Suprapubic skin (tissue), 4 donors: ENCODE data around the gene UACA. TPM values are rescaled to one million over a fixed set of nuclear protein-coding genes. Genes with fewer than 3 reads are reported as not detected.

Experiments used
- DNase-seq, 2 donors: peaks; one replicate each; pipeline ENCODE4 v3.0.0-alpha.2; 2019; ENCODE audit warnings: low spot score in 2 of 2
- H3K27ac ChIP-seq: fragments of 200-600 bp; sonication (generic); one replicate; pipeline ENCODE4 v1.5.1; 2019
- H3K27me3 ChIP-seq: fragments of 200-600 bp; sonication (generic); one replicate; pipeline ENCODE4 v1.5.1; 2019
- H3K36me3 ChIP-seq: fragments of 200-600 bp; sonication (generic); one replicate; pipeline ENCODE4 v1.5.1; 2019
- H3K4me1 ChIP-seq: fragments of 200-600 bp; sonication (generic); one replicate; pipeline ENCODE4 v1.5.1; 2019
- H3K4me3 ChIP-seq: fragments of 200-600 bp; sonication (generic); one replicate; pipeline ENCODE4 v1.5.1; 2019; ENCODE audit warnings: mild to moderate bottlenecking
- H3K9me3 ChIP-seq: fragments of 200-600 bp; sonication (generic); one replicate; pipeline ENCODE4 v1.5.1; 2019
- EP300 ChIP-seq: sonication (generic); formaldehyde crosslinking; IDR thresholded peaks from one replicate; pipeline ENCODE4 v1.6.1; 2017; ENCODE audit warnings: antibody characterized with exemption
- POLR2A ChIP-seq, 2 donors: fragments of 450-650 bp; IDR thresholded peaks; one replicate each; pipeline ENCODE4 v1.6.1; 2017; ENCODE audit warnings: antibody characterized with exemption in 2 of 2, mild to moderate bottlenecking in 2 of 2, moderate library complexity in 2 of 2
- POLR2AphosphoS5 ChIP-seq, 3 donors: sonication (generic); formaldehyde crosslinking; IDR thresholded peaks; one replicate each; pipeline ENCODE4 v1.6.1; 2017; ENCODE audit warnings: antibody characterized with exemption in 3 of 3
- WGBS: methylation state at CpG from one replicate; pipeline ENCODE4 v1.1.5; 2018; 5-methylcytosine and 5-hydroxymethylcytosine counted together
- total RNA-seq, 4 donors: library from RNA; depleted of rRNA; stranded (reverse); fragments of >200 nt; gene quantifications; one replicate each; pipeline ENCODE4 v1.1.0, GENCODE V29; 2016
- TF ChIP-seq, protein P1 (sequence below), 2 donors: fragments of 200-600 bp in 1 of 2; fragments of 450-650 bp in 1 of 2; sonication (generic) in 1 of 2; IDR thresholded peaks; one replicate each; pipeline ENCODE4 v1.5.1; 2016 to 2019; ENCODE audit warnings: antibody characterized with exemption in 2 of 2, mild to moderate bottlenecking in 1 of 2, moderate library complexity in 1 of 2

UACA gene
- total RNA-seq, 4 donors from 2014 or later: 23.4 to 97.8 (median 27.2) TPM

- no peaks in the 10 kb centered on the region for H3K9me3 ChIP-seq
- no peak for DNase-seq
- H3K27ac ChIP-seq: no peak overlapping the region
- H3K27me3 ChIP-seq: no peaks in the 10 kb centered on the region
- TF ChIP-seq POLR2AphosphoS5 (IDR thresholded peaks at IDR 0.05): no peak
- TF ChIP-seq POLR2A (IDR thresholded peaks at IDR 0.05): no peak
- no peak for TF ChIP-seq EP300
- TF ChIP-seq, protein P1, sequence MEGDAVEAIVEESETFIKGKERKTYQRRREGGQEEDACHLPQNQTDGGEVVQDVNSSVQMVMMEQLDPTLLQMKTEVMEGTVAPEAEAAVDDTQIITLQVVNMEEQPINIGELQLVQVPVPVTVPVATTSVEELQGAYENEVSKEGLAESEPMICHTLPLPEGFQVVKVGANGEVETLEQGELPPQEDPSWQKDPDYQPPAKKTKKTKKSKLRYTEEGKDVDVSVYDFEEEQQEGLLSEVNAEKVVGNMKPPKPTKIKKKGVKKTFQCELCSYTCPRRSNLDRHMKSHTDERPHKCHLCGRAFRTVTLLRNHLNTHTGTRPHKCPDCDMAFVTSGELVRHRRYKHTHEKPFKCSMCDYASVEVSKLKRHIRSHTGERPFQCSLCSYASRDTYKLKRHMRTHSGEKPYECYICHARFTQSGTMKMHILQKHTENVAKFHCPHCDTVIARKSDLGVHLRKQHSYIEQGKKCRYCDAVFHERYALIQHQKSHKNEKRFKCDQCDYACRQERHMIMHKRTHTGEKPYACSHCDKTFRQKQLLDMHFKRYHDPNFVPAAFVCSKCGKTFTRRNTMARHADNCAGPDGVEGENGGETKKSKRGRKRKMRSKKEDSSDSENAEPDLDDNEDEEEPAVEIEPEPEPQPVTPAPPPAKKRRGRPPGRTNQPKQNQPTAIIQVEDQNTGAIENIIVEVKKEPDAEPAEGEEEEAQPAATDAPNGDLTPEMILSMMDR (IDR thresholded peaks at IDR 0.05): no peak
- H3K4me3 ChIP-seq: no peak overlapping the region
- H3K36me3 ChIP-seq: no peaks in the 10 kb centered on the region
- no peaks in the 10 kb centered on the region for H3K4me1 ChIP-seq
- 45% methylated on average over 3 of the region's 3 CpGs for WGBS
Observed at GRCh38 chr15:70770863-70771262, 7.5 kb upstream of the UACA start.

GRCh38 chr15:70768257-70768883, 5.0 kb upstream of the UACA start:
- H3K9me3 ChIP-seq: no peaks in the 10 kb centered on the region
- WGBS: 79% methylated on average over 3 of the region's 3 CpGs
- TF ChIP-seq POLR2A (IDR thresholded peaks at IDR 0.05): no peak
- no peak for TF ChIP-seq EP300
- TF ChIP-seq POLR2AphosphoS5 (IDR thresholded peaks at IDR 0.05): no peak
- TF ChIP-seq, protein P1 (IDR thresholded peaks at IDR 0.05): no peak
- H3K27ac ChIP-seq: no peak overlapping the region
- H3K36me3 ChIP-seq: no peaks in the 10 kb centered on the region
- DNase-seq: no peak
- no peak overlapping the region for H3K4me3 ChIP-seq
- H3K4me1 ChIP-seq: peaks cover 6% of the 10 kb centered on the region
- no peaks in the 10 kb centered on the region for H3K27me3 ChIP-seq

- TF ChIP-seq EP300 (no peak), POLR2A (IDR thresholded peaks at IDR 0.05) (no peak), POLR2AphosphoS5 (IDR thresholded peaks at IDR 0.05) (no peak)
- TF ChIP-seq, protein P1 (IDR thresholded peaks at IDR 0.05): no peak
- H3K27ac ChIP-seq: no peak overlapping the region
- peaks cover 6% of the 10 kb centered on the region for H3K4me1 ChIP-seq
- H3K36me3 ChIP-seq: no peaks in the 10 kb centered on the region
- H3K27me3 ChIP-seq: no peaks in the 10 kb centered on the region
- WGBS: 63% methylated on average over 3 of the region's 3 CpGs
- no peak for DNase-seq
- no peak overlapping the region for H3K4me3 ChIP-seq
- H3K9me3 ChIP-seq: no peaks in the 10 kb centered on the region
Observed at GRCh38 chr15:70767667-70768066, 4.3 kb upstream of the UACA start.

GRCh38 chr15:70766597-70766996, 3.2 kb upstream of the UACA start:
- 76% methylated on average over 6 of the region's 6 CpGs for WGBS
- no peak for DNase-seq
- no peaks in the 10 kb centered on the region for H3K27me3 ChIP-seq
- no peaks in the 10 kb centered on the region for H3K36me3 ChIP-seq
- H3K4me3 ChIP-seq: no peak overlapping the region
- no peak overlapping the region for H3K27ac ChIP-seq
- peaks cover 13% of the 10 kb centered on the region for H3K4me1 ChIP-seq
- TF ChIP-seq EP300: no peak
- no peak for TF ChIP-seq POLR2AphosphoS5 (IDR thresholded peaks at IDR 0.05)
- TF ChIP-seq, protein P1 (IDR thresholded peaks at IDR 0.05): no peak
- no peak for TF ChIP-seq POLR2A (IDR thresholded peaks at IDR 0.05)
- no peaks in the 10 kb centered on the region for H3K9me3 ChIP-seq

- no peaks in the 10 kb centered on the region for H3K9me3 ChIP-seq
- H3K4me3 ChIP-seq: no peak overlapping the region
- no peaks in the 10 kb centered on the region for H3K27me3 ChIP-seq
- no peak for DNase-seq
- no peak overlapping the region for H3K27ac ChIP-seq
- peaks cover 22% of the 10 kb centered on the region for H3K4me1 ChIP-seq
- no peaks in the 10 kb centered on the region for H3K36me3 ChIP-seq
- no peak for TF ChIP-seq POLR2A (IDR thresholded peaks at IDR 0.05)
- no peak for TF ChIP-seq EP300
- TF ChIP-seq POLR2AphosphoS5 (IDR thresholded peaks at IDR 0.05): no peak
- TF ChIP-seq, protein P1 (IDR thresholded peaks at IDR 0.05): no peak
Observed at GRCh38 chr15:70765504-70766281, 2.3 kb upstream of the UACA start.
